Activated T-helper 9 cell treated with anti-CD3 and anti-CD28 coated beads, Interleukin-2, amount 50 U/mL, for 16 hours (primary cell): ENCODE data around the gene XXYLT1.
A peak's percentile ranks its signal among the peaks of the same experiment; 100 is the strongest.

Source experiments
- DNase-seq: peaks from one replicate; pipeline ENCODE4 v3.0.0-alpha.2; 2020; ENCODE audit warnings: low read depth

XXYLT1 gene

DNA sequence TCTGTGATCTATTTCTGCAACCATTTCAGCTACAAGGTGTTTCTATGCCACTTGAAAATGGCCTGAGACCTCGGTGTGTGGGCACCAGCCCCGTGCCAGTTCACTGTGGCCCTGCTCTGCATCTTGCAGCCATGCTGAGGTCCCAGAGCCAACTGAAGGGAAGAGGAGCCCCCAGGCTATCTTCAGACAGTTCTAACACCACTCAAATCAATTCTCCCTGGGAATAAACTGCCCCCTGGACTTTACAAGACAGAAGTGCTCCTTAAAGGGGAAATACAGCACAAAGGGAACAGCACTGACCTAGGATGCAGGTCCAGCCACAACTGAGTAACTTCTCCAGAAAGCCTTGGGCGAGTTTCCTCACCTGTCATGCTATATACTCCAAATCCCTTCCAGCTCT lies 3.9 kb downstream of the XXYLT1 start:
- DNase-seq = no peak

DNA sequence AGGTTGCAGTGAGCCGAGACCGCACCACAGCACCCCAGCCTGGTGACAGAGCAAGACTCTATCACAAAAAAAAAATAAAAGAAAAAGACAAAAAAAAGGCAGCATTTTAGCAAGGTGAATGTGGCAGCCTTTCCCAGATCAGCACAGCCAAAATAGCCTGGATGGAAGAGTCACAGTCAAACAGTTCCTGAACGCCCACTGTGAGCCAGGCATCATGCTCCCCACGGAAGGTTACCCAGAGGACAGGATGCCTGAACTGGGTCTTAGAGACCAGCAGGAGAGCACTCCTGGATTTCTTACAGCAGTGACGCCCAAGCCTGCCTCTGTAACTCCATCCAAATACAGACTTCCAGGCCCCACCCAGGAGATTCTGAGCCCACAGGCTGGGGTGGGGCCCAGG lies 4.5 kb downstream of the XXYLT1 start:
- DNase-seq = no peak

DNA sequence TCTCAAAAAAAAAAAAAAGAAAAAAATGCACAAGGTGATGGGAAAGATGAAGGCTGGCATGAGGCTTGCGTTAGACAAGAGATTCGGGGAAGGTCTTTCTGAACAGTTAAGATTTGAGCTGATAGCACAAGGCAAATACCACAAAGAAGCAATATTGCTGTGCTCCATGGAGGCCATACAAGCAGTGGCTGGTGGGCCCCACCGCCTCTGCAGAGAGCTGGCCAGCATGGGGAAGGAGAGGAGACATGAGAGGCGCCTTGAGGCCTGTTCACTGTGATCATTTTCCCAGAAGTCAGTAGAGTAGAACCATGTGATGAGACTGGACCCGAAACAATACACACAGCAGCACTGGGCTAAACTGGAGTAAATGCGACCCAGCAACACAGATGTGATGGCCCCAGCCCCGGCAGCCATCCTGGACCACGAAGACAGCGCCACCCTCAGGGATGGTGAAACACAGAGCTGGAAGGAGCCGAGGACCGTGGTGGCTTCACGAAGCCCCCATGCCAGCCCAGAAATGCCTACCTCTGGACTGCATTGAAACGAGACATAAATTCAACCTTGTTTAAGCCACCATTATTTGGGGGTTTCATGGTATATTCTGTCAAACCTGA lies 5.5 kb downstream of the XXYLT1 start:
- no peak for DNase-seq

DNA sequence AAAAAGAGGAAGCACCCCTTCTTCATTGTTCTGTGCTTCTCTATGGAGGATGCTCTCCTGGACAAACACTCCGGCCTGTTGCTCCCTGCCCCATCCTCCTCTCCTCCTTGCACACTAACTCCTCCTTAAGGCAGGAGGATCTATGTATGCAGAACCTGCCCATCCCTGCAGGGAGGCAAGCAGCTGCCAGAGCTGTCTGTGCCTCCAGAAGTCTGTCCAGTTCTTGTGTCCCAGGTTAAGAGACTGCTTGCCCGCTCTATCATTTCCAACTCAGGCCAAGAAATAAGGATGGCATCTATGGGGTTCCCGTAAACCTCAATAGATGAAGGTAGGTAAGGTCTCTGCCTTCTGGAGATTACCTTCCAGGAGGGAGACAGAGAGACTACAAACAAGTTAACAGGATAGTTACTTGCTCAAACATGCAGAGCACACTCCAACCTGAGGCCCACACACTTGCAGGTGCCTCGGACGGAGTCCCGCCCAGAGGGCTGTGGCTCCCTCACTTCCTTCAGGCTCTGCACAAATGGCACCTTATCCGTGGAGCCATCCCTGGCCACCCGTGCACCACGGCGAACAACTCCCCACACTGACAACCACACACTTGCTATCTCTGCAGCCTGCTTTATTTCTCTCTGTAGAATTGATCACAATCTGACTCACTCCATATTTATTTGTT lies 6.9 kb downstream of the XXYLT1 start:
- DNase-seq = no peak

DNA sequence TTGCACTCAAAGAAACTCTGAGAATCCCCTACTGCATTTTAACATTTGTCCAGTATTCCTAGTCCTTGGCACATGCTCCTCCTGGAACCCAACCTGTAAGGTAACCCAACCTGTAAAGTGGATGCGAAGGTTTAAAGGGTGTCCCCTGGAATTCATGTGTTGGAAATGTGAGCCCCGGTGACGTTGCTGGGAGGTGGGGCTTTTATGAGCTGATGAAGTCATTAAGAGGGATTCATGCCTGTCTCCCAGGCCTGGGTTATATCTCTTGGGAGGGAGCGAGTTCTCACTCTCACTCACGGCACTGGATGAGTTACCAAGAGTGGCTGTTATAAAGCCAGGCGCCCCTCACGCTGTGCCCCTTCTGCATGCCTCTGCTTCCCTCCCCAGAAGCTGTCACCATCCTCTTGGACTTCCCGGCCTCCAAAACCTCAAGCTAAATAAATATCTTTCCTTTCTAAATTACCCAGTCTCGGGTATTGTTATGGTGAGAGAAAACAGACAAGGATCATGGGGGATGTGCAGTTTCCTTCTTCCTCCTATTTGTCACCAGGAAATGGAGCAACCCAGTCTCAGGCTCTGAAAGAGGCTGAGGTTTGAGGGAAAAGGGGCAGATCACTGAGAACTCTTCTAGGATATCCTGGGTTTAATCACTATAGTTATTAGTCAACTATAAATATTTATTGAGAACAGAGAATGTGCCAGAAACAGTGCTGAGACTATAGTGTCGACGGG lies 7.6 kb downstream of the XXYLT1 start:
- DNase-seq = no peak

DNA sequence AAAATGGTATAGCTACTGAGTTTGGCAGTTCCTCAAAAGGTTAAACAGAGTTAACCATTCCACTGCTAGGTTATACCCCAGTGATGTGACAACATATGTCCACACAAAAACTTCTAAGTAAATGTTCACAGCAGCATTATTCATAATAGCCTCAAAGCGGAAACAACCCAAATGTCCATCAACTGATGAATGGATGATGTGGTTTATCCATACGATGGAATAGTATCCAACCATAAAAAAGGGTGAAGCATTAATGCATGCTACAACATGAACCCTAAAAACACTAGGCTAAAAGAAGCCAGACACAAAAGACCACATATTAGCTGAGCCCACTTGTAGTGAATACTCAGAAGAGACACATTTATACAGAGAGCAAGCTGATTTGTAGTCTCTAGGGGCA lies 9.0 kb downstream of the XXYLT1 start:
- no peak for DNase-seq

DNA sequence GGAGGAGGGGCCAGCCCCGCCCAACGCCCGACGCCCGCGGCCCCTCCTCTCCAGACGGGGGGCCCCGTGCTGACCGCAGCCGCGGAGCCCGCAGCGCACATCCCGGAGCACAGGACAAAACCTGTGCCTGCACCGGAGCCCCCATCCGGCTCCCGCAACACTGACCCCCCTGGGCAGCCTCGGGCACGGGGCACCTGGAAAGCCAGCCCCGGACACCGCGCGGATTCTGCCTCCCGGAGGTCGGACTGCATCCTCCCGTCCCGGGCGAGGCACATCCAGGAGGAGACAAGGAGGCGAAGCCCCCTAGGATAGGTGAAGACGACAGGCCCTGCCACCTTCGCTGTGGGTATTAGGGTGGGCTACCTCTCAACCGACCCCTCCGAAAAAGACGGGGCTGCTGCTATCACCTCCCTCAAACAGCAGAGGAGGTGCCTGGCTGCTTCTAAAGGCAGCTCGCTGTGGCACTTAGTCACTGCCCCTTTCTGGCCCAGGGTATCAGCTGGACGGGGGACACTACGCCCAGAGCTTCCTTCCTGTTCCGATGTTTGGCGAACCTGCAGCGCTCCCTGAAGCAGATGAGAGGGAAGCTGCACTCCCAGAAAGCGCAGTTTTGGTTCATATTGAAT lies 10.6 kb downstream of the XXYLT1 start:
- DNase-seq = no peak

DNA sequence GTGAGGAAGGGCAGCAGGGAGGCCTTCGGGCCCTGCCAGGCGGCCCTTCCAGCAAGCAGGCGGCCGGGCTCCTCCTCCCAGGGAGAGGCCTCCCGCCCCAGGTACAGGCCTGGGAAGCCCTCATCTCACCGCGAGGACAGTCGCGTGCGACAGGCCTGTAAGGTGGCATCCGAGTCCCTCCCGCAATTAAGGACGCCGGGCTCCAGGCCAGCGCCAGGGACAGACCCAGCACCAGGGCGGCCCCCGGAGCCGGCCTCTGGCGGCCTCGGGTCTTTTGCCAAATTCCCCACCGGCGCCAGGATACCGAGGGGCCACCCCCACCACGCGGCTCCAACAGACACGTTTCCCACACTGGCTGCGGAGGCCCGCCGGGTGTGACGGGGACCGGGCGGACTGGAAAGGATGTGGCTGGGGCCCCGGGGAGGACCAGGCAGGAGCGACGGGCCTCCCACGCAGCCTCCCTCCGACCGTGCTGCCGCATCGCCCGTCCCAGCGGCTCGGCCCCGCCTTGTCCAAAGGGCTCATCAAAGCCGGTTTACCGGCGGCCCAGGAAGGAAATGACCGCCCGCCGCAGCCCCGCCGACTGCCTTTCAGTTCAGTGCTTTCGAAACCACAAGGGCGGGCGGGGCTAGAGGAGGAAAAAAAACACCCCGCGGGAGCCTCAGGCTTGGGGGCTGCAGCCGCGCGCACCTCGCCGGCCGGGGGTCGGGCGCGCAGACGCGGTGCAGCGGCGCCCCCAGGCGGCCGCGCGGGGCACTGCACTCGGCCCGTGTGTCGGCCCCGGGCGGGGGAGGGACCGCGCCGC lies 11.3 kb downstream of the XXYLT1 start:
- DNase-seq = peak; percentile 83

DNA sequence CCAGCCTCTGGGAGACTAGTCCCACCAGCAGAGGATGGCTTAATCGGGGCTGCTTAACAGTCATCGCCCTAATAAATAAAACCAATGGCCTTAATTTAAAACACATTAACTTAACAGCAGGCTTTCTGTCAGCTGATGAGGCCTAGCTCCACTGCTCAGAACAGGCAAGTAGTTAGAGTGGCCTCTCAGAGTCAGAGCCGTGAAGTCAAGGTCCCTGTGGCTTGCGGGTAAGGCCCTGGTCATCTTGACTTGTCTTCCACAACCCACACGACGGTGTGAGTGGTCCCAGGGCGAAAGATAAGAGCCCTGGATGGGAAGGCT lies 11.8 kb downstream of the XXYLT1 start:
- no peak for DNase-seq

DNA sequence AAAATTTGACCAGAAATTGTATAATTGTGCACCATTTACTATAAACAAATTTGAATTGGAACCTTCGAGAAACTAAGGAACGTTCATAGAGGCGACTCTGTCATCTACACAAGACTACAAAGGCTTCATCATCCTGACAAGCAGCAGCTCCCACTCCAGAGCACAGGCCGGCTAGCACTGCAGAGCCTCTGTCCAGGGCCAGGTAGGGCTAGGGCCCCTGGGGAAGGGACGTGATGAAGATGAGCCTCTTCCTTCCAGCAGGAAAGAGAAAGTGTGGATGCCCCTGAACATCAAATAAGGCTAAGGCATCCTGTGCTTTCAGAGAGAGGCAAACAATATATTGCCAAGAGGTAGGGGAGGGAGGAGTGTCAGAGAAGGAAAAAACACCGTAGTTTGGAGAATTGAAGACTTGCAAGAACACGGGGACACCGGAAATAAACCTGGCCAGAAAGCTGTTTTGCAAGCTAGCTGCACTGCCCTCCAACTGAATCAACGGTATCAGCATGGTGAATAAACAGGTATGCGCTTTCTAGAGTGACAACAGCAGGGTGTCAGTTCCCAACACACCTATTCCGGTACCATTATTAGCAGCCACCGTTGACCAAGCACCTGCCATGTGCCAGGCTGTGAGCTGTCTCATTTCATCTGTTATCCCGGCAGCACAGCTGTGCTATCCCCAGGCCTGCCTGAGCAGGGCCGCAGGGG lies 12.4 kb downstream of the XXYLT1 start:
- no peak for DNase-seq

DNA sequence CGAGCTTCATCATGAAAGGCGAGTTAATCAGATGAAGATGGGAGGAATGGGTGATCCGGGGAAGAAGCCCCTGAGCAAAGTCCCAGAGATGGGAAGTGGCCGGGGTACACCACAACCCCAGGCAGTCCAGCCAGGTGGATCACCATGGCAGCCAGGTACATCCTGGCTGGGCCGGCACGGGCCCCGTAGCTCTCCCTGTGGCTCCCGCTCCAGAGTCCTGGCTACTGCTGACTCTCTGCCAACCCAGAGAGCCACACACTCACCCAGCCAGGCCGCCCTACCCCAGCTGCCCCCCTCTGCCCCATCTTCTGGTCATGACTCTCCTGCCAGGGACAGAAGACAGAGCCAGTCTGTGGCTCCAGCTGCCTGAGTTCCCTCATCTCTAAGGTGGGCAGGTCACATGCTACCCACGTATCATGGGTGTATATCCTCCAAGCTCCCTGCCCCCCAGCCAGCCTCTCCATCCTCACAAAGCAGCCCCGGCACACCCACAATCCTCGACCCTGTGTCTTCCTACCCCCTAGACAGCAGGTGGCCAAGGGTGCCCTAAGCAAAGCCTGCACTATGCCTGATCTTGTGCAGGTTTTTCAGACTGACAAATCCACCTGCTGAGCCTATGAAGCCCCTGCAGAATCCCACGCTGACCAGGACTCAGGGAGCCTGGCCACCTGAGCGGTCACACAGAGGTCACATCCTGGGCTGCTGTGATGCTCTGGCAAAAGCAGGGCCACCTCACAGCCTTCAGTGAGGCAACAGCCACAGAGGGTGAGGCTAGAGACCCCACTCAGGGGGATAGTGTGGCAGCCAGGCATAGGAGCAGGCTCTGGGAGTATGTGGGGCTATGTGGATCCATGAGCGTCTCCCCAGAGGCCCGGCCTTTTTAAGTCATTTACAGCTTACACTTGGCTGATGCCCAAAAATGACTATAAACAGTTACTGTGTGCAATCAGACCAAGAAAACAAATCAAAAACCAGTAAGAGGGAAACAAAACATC lies 13.2 kb downstream of the XXYLT1 start:
- no peak for DNase-seq

DNA sequence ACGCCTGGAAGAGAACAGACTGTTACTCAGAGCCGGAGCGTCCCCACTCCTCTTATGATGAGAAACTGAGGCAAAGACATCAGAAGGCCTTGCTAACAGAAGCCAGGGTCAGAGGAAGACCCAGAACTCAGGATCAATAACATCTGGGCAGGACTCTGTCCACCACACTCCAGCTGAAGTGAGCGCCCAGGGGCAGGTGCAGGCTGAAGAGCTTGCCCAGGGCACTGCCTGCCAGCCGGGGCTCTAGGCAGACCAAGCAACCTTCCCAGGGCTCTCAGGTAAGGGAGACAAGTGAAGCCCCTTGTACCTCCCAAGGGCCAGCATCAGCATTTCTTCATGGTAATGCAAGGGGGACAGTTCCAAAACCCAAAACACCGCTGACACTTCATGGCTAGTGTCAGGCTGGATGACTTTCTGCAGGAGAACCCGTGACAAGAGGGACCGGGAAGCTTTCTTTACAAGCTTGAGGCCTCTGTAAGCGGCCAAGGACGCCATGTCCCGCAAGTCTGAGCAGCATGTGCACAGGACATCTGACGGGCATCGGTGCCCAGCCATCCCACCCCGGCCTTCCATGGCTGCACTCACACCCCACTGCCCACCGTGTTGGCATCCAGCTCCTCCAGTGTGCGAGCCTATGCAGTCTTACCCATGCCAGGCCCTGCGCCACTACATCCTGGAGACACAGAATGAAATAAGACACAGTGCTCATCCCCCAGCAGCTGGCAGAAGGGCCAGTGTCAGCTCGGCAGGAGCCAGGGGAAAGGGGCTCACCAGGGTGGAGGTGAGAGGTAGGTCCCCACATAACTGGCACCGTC lies 14.1 kb downstream of the XXYLT1 start:
- no peak for DNase-seq

DNA sequence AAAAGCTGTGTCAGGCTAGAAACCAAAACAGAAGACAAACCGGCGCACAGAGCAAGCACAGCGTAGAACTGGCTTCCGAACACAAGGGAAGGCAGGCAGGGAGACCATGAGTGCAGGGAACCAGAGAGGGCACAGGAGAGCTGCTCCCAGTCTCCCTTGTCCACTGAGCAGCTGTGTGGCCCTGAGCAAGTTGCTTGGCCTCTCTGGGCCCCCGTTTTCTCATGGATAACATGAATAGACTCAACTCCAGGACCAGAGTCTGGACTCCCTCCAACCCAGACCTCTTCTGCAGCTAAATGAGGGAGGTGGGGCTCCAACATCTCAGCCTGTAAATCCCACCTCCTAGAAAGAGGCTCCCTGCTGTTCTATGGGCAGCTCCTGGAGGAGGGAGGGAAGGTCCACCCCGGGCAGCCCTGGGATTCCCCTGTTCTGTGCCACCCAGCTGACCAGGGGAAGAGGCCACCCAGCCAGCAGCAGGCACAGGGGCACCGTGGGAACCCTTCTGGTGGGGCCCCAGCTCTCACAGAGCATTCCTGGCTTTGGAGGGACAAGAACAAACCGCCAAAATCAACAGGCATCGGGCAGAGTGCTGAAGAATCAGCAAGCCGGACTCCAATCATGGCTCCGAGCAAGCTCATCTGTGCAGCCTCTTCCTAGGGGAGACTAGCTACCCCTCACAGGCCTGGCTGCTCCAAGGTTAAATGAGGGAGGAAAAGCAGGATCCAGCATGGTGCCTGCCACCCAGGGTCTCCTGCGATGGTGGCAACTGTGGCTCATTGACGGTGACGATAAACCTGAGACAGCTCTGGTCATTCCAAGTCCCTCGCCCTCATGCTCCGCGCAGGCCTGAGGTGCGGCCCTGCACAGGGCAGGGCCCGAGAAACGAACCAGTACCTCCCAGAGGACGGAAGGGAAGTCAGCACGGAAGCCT lies 15.1 kb downstream of the XXYLT1 start:
- no peak for DNase-seq

DNA sequence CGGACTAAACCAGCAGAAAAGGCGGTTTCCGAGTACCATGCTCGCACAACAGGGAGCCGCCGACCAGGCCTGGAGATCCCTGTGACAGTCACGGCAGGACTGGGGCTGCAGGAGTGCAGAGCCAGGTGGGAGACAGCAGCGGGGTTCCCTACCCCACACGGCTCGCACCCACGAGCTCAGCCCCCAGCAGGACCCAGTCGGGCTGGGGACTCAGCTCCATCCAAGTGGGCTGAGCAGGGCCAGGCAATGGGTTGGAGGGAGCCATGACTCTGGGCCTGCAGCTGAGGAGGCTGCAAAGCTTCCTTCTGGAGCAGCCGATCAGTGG lies 15.8 kb downstream of the XXYLT1 start:
- DNase-seq = no peak

DNA sequence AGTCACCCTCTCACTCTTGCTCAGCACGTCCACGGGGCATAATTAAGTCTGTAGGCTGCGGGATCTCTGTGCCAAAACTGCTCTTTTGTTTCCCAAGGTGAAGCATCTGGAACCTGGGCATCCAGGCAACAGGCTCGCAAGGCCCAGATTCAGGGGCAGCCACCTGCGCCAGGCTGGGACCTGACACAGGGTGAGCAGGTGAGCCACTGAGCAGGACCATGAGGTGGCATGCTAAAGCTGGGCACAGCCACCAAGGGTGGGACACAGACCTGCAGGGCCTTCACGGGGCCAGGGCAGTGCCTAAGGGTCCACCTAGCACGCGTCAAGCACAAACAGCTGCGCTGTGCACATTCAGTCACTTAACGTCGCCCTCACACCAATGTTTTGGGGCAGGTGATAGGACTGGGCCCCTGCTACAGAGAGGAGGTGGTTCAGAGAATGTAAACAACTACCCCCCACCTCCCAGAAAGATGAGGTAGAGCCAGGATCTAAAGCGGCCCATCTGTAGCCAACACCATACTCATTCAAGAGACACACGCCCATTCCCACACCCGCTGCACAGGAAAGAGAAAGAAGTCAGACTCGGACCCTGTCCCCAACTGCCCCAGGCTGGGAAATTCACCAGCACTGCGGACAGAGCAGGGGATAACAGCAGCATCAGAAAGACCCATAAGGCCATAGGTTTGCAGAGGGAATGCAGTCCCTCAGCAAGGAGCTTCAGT lies 16.3 kb downstream of the XXYLT1 start:
- no peak for DNase-seq

DNA sequence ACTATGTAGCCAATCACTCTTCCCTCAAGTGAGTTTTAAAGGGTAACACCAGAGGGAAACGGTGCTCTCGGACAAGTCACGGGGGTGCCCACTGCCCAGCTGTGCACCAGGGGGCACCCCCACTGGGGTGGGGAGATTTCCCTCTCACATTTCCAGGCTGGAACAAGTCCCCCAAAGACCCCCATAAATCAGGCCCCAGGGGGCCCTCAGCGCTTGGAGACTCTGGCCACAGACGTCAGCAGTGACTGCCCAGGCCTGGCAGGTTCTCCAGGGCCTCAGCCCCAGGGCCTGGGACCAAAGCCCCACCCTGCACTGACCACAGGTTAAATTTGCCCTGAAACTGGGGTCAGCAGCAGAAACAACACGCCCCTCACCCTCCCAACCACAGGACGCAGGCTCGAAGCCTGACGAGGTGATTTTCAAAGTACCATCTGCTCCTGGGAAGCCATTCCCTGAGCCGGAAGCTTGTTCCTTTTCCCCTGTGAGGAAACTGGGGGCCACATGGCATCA lies 17.0 kb downstream of the XXYLT1 start:
- no peak for DNase-seq

DNA sequence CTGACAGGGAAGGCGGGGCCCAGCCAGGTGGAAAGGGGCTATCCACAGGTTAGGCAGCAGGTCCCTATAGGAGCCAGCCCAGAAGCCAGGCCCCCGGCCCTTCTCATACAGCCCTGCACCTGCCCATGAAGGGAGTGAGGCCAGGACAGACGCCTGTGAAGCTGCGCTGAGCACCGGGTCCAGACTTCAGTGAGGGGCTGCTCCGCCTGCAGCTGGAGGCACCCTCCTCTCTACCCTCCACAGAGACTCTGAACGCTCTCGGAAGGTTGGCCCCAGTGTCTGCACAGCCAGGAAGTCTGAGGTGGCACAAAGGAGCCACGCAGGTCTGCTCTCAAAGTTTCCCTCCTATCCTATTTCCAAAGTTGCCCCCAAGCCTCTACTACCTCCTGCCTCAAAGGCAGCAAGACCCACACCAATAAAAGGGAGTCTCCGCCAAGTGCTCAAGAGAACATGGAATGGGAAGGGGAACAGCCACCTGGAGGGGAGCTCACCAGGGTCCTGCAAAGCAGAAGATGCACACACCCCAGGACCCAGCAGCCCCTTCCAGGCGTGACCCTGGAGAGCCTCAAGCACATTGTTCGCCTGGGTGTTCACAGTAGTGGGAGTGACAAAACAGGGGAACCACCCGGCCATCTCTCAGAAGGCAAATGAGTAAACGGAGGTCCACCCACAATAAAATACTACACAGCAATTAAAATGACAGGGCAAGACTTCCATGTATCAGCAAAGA lies 19.5 kb downstream of the XXYLT1 start:
- no peak for DNase-seq
